GM18909 (cell line): ENCODE data around the gene LUZP2.
"Not testable (repeated sequence)": the region's sequence is repeated elsewhere in the genome, so short reads cannot be mapped to it uniquely, and the experiment has no call there.

Experiments used
- ATAC-seq: cut with Tn5 transposase; IDR thresholded peaks from one replicate; pipeline ENCODE4 v1.9.1; 2021; ENCODE audit warnings: mild to moderate bottlenecking; ENCODE audit not compliant: unreplicated experiment, poor library complexity

LUZP2 gene

DNA sequence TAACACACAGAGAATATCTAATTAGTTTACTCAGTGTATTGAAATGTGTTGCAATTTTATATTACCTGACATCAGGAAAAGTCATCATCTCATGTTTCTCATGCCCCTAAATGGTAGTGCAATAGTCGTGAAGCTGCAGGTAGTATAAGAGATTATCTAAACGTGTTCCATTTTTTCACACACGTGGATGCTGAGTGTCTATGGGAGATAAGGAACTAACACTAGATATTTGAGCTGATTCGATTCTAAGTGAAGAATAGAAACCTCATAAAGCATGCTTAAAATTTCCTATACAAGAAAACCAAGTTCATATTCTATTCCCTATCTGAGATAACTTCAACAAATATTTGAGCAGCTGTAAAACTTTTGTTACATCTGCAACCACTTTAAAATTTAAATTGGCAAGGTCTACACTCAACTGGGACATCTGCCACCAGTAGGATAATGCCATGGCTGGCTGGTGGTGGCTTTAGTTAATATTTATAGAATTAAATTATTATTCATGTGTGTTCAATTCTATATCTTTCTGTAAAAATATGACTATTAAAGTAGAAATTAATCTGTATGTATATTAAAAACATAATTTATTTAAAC is 388.8 kb downstream of the LUZP2 start:
- no peak for ATAC-seq

DNA sequence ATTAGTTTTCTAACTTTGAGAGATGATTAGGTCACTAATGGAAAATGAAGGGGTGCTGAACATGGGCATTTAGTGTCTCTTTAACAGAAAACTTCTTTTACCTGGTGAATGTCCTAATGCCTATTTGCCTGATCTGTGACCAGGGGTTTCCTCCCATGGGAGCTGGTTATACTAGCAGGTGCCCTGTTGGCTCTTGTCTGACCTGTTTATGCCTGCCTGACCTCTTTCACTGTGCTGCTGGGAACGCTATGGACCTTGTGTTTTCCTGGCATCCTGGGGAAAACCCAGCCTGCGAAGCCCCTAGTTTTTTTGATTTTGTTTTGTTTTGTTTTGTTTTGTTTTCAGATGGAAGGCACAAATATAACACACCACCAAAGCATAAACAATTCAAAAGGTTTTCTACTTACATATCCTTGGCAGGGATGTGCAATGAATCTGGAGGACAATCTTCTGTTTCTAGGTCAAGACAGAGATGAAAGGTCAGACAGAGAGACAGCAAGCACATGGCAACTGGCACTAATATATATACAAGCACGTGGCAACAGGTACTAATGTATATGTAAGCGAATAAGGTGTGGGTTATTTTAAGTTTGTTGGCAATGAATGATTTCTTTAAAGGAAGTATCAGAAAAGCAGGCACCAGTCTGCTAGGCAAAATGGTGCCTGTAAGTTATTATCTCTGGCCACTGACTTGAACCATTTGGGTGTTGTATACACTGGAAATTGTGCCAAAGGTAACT is 390.2 kb downstream of the LUZP2 start:
- no peak for ATAC-seq

DNA sequence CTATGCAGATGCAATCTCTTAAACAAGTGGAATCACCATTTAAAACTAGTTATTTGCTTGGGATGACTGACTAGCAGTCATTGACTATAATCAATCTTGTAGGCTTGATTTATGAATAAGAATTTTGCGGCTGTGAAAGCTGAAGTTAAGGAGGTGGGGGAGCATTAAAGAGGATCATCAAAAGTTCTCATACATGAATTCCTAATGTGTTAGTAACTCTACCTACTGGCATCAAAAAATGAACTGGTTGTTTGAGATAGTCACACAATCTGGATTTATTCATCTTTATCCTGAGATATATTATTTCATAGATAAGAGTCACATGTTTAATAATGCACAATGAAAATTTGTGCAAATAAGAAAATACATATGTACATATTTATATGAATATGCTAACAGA is 393.6 kb downstream of the LUZP2 start:
- no peak for ATAC-seq

- ATAC-seq = not testable (repeated sequence)
These were observed 395.1 kb downstream of the LUZP2 start for GRCh38 chr11:24891845-24892492.

DNA sequence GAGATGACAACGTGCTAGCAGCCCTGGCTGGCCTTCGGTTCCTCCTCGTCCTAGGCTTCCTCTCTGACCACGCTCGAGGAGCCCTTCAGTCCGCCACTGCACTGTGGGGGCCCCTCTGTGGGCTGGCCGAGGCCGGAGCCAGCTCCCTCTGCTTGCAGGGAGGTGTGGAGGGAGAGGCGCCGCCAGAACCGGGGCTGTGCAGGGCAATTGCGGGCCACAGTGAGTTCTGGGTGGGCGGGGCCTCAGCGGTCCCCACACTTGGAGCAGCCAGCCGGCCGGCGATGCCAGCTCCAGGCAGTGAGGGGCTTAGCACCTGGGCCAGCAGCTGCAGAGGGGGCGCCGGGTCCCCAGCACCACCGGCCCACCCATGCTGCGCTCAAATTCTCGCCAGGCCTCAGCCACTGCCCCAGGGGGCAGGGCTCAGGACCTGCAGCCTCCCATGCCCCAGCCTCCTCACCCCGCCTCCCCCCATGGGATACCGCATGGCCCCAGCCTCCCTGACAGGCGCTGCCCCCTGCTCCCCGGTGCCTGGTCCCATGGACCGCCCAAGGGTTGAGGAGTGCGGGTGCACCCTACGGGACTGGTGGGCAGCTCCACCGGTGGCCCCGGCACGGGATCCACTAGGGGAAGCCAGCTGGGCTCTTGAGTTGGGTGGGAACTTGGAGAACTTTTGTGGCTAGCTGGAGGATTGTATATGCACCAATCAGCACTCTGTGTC is 399.4 kb downstream of the LUZP2 start:
- no peak for ATAC-seq

GRCh38 chr11:24900514-24900913 is 403.7 kb downstream of the LUZP2 start:
- peak; percentile 44 for ATAC-seq

- peak; percentile 23 for ATAC-seq
These were observed 404.2 kb downstream of the LUZP2 start for GRCh38 chr11:24900960-24901549.

- no peak for ATAC-seq
These were observed 406.7 kb downstream of the LUZP2 start for GRCh38 chr11:24903555-24903954.

- ATAC-seq = no peak
These were observed 428.2 kb downstream of the LUZP2 start for GRCh38 chr11:24925091-24925490.

DNA sequence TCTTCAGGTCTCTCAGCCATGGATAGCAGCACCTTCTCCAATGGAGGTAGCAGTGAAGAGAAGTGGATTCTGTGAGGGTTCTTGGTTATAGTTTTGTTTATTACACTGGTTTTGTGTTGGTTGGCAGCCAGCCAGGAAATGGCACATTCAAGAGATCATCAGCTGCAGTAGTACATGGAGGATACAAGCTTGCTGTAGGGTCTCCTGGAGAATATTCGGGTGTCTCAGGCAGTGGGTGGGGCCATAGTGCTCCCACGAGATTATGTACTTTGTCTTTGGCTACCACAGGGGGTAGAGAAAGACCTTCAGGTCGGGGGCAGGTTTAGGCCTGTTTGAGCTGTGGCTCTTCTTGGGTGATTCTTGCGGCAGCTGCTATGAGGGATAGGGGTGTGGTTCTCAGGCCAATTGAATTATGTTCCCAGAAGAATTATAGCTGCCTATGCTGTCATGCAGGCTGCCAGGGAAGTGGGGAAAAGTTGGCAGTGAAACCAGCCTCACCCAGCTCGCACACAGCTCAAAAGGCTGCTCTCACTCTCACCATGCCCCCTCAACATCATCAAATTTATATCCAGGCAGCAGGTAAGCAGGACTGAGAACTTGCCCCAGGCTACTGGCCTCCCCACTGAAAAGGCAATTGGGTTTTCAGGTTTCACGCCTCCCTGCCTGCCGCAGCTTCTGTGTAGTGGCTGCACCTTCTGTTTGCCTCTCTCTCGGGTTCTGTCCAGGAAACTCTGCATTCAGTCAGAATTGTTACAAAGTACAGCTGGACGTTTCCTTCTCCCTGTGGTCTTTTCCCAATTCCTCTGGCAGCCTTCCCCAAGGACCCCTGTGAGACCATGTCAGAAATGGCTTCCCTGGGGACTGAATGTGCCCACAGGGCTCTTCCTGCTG is 435.5 kb downstream of the LUZP2 start:
- no peak for ATAC-seq

DNA sequence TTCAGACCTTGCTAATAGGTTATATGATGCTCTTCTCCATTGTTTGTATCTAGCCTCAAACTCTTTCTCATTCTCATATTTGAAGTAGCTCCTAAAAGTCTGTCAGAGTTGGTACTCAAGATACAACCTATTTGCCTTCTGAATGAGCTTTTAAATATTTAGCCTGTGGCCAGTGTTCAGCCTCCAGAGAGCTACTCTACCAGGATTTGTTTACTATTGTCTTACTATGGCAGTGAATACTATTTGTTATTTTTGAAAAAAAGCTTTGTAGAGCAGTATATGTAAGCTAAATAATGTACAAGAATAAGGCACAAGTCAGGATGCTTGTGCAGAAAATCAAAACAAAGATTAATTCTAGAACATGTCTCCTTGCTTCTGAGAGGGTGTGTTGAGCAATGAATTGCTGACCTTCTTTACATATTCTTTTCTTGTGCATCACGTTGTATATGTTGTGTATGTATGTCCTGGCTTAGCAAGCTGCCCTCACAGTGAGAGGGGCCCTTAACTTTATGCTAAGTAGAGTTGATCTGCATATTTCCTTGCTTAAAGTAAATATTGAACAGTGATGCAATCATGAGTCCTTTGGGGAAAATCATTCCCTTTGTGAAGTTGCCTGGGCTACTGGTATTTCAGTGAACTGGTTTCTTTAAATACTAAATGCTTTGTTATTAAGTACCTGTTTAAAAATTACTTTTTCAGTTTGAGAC is 438.0 kb downstream of the LUZP2 start:
- no peak for ATAC-seq

- ATAC-seq = no peak
These were observed 448.0 kb downstream of the LUZP2 start for GRCh38 chr11:24944891-24945290.

DNA sequence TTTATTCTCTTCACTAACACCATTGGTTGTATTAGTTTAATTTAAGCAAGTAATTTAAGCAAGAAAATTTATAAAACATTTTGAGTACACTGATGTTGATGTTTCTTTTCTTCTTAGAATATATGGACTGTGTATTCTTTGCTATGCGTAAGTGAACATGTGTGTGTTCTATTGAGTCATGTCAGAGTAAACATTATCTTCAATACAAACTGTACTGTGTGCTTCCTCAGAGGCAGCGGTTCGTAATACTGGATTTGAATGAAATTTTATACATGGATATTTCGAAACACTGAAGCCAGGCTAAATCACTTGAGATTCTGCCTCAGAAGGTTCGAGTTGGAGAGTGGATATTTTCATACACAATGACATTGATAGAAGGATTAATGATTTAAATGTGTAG is 452.6 kb downstream of the LUZP2 start:
- no peak for ATAC-seq

DNA sequence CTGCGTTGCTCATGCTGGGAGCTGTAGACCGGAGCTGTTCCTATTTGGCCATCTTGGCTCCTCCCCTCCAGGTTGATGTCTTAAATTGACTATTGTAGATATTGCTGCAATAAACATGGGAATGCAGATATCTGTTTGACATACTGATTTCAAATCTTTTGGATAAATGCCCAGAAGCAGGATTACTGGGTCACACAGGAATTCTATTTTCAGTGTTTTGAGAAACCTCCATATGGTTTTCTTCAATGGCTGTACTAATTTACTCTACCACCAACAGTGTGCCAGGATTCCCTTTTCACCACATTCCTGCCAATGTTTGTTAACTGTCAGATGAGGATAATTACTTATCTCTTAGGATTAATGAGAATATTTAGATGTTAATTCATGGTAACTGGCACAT is 467.0 kb downstream of the LUZP2 start:
- ATAC-seq = no peak

- ATAC-seq = no peak
These were observed 468.9 kb downstream of the LUZP2 start for GRCh38 chr11:24965748-24966147.

DNA sequence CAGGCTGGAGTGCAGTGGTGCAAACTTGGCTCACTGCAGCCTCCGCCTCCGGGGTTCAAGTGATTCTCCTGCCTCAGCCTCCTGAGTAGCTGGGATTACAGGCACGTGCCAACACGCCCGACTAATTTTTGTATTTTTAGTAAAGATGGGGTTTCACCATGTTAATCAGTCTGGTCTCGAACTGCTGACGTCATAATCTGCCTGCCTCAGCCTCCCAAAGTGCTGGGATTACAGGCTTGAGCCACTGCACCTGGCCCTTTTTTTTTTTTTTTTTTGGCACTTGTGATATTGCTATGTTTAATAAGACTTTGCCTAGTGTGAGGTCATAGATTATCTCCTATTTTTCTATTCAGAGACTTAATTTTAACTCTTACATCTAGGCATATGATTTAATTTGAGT is 497.1 kb downstream of the LUZP2 start:
- not testable (repeated sequence) for ATAC-seq

DNA sequence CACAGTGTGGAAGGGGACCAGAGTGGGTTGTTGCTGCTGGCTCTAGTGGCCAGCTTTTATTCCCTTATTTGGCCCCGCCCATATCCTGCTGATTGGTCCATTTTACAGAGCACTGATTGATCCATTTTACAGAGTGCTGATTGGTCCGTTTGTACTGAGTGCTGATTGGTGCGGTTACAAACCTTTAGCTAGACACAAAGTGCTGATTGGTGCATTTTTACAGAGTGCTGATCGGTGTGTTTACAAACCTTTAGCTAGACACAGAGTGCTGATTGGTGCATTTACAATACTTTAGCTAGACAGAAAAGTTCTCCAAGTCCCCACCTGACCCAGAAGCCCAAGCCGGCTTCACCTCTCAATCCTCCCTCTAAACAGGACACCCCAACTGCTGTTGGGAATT is 503.1 kb downstream of the LUZP2 start:
- ATAC-seq = not testable (repeated sequence)

GRCh38 chr11:25037431-25037830 is 540.6 kb downstream of the LUZP2 start:
- no peak for ATAC-seq

DNA sequence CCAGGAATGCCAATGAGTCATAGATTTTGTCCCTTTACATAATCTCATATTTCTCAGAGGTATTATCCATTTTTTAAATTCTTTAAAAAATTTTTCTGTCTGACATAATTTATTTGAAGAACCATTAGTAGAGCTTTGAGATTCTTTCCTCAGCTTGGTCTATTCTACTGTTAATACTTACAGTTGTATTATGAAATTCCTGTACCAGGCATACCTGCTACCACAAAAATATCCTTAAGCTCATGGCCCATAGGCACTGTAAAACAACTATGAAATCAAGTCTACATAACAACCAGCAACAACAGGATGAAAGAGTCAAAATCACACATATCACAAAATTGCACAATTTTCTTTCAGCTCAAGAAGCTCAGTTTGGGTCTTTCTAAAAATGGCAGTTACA is 541.3 kb downstream of the LUZP2 start:
- no peak for ATAC-seq
